ENCODE results near the gene OR2A12. TPM values are rescaled to one million over a fixed set of nuclear protein-coding genes. Genes with fewer than 3 reads are reported as not detected.
"Not testable (repeated sequence)": the region's sequence is repeated elsewhere in the genome, so short reads cannot be mapped to it uniquely, and the experiment has no call there.

OR2A12 gene
- polyA plus RNA-seq, 1 donor from 2014 or later: not detected

DNA sequence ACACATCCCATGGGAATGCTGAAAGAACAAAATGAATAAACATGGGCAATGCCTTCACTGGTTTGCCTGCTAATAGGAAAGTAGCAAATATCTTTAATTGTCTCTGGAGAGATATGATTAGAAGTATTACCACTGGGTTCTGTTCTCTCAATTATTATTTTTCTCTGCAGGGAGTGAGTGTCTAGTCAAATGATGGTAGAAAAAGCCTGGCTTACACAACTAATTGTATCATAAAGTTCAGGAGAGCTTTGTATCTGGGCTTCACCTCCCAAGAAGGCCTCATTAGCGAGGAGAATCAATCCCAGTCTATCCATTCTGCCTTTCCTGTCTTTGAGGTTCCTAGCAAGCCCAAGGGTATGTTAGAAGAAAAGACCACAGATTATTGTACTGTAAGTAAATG is 36.8 kb downstream of the OR2A12 start, which contains the start of gene OR2A14 (continued):
- TF ChIP-seq, protein P1, sequence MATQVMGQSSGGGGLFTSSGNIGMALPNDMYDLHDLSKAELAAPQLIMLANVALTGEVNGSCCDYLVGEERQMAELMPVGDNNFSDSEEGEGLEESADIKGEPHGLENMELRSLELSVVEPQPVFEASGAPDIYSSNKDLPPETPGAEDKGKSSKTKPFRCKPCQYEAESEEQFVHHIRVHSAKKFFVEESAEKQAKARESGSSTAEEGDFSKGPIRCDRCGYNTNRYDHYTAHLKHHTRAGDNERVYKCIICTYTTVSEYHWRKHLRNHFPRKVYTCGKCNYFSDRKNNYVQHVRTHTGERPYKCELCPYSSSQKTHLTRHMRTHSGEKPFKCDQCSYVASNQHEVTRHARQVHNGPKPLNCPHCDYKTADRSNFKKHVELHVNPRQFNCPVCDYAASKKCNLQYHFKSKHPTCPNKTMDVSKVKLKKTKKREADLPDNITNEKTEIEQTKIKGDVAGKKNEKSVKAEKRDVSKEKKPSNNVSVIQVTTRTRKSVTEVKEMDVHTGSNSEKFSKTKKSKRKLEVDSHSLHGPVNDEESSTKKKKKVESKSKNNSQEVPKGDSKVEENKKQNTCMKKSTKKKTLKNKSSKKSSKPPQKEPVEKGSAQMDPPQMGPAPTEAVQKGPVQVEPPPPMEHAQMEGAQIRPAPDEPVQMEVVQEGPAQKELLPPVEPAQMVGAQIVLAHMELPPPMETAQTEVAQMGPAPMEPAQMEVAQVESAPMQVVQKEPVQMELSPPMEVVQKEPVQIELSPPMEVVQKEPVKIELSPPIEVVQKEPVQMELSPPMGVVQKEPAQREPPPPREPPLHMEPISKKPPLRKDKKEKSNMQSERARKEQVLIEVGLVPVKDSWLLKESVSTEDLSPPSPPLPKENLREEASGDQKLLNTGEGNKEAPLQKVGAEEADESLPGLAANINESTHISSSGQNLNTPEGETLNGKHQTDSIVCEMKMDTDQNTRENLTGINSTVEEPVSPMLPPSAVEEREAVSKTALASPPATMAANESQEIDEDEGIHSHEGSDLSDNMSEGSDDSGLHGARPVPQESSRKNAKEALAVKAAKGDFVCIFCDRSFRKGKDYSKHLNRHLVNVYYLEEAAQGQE (IDR thresholded peaks at IDR 0.05; ENCODE audit: borderline replicate concordance): no peak
- TF ChIP-seq EP300 (conservative IDR thresholded peaks at IDR 0.05; ENCODE audit: poor library complexity, severe bottlenecking): no peak

DNA sequence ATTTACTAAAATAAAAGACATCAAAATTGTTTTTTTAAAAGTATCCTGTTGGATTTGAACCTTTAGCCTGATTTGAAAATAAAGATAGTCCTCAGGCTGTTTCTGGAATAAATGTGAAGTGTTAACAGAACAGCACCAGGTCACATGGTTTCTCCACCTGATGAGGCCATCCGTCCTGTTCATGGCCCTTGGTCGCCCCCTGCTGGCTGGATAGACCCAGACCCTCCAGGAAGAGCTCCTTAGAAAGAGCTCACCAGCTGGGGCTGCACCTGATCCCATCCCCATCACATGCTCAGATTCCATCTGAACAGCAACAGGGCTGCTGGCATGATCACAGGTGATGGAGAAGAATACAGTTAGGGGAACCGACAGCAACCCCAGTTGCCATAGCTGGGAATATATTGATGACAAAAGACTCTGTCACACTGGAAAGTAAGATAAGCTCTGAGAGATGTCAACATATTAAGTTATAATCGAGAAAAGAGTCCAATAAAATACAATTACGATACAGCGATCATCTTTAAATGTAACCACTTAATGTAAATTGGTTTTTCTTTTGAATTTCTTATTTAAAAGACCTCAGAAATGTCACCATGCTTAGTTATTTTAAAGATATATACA is 41.7 kb downstream of the OR2A12 start:
- TF ChIP-seq, protein P2, sequence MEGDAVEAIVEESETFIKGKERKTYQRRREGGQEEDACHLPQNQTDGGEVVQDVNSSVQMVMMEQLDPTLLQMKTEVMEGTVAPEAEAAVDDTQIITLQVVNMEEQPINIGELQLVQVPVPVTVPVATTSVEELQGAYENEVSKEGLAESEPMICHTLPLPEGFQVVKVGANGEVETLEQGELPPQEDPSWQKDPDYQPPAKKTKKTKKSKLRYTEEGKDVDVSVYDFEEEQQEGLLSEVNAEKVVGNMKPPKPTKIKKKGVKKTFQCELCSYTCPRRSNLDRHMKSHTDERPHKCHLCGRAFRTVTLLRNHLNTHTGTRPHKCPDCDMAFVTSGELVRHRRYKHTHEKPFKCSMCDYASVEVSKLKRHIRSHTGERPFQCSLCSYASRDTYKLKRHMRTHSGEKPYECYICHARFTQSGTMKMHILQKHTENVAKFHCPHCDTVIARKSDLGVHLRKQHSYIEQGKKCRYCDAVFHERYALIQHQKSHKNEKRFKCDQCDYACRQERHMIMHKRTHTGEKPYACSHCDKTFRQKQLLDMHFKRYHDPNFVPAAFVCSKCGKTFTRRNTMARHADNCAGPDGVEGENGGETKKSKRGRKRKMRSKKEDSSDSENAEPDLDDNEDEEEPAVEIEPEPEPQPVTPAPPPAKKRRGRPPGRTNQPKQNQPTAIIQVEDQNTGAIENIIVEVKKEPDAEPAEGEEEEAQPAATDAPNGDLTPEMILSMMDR (IDR thresholded peaks at IDR 0.05; ENCODE audit: poor library complexity, severe bottlenecking): peak; percentile 50
- peak; percentile 36 for TF ChIP-seq SMC3 (conservative IDR thresholded peaks at IDR 0.05; ENCODE audit: poor library complexity)
- TF ChIP-seq TAF1 (IDR thresholded peaks at IDR 0.05; ENCODE audit: low read depth): no peak
- Histone ChIP-seq H3K27me3 (ENCODE audit: insufficient read depth, low read depth, low read length) (no peaks in the 10 kb centered on the region), H3K9me2 (ENCODE audit: insufficient read depth, low read length) (no peaks in the 10 kb centered on the region), H3K4me3 (ENCODE audit: low read length) (no peak overlapping the region), H3K27ac (ENCODE audit: low read length) (no peak overlapping the region), H2AFZ (ENCODE audit: low read depth, low read length) (no peak overlapping the region), H3K36me3 (ENCODE audit: insufficient read depth, low read length) (no peaks in the 10 kb centered on the region), H4K20me1 (ENCODE audit: insufficient read depth) (no peaks in the 10 kb centered on the region), H3K9me3 (ENCODE audit: low read length) (no peaks in the 10 kb centered on the region), H3K4me2 (ENCODE audit: low read length) (no peak overlapping the region), H3K79me2 (replicated peaks; ENCODE audit: insufficient read depth, low read length) (no peaks in the 10 kb centered on the region), H3K9ac (ENCODE audit: low read length) (no peak overlapping the region), H3F3A (ENCODE audit: insufficient read depth, low read length, poor library complexity, severe bottlenecking) (no peaks in the 10 kb centered on the region)

DNA sequence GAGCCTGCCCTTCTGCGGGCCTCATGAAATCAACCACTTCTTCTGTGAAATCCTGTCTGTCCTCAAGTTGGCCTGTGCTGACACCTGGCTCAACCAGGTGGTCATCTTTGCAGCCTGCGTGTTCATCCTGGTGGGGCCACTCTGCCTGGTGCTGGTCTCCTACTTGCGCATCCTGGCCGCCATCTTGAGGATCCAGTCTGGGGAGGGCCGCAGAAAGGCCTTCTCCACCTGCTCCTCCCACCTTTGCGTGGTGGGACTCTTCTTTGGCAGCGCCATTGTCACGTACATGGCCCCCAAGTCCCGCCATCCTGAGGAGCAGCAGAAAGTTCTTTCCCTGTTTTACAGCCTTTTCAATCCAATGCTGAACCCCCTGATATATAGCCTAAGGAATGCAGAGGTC is 43.5 kb downstream of the OR2A12 start:
- H3K27ac ChIP-seq (ENCODE audit: low read length); H3K9ac ChIP-seq (ENCODE audit: low read length); H3K9me3 ChIP-seq (ENCODE audit: low read length); H4K20me1 ChIP-seq (ENCODE audit: insufficient read depth); H2AFZ ChIP-seq (ENCODE audit: low read depth, low read length); H3K9me2 ChIP-seq (ENCODE audit: insufficient read depth, low read length); H3F3A ChIP-seq (ENCODE audit: insufficient read depth, low read length, poor library complexity, severe bottlenecking); H3K79me2 ChIP-seq (replicated peaks; ENCODE audit: insufficient read depth, low read length); H3K27me3 ChIP-seq (ENCODE audit: insufficient read depth, low read depth, low read length); H3K36me3 ChIP-seq (ENCODE audit: insufficient read depth, low read length); H3K4me2 ChIP-seq (ENCODE audit: low read length); H3K4me3 ChIP-seq (ENCODE audit: low read length): not testable (repeated sequence)

DNA sequence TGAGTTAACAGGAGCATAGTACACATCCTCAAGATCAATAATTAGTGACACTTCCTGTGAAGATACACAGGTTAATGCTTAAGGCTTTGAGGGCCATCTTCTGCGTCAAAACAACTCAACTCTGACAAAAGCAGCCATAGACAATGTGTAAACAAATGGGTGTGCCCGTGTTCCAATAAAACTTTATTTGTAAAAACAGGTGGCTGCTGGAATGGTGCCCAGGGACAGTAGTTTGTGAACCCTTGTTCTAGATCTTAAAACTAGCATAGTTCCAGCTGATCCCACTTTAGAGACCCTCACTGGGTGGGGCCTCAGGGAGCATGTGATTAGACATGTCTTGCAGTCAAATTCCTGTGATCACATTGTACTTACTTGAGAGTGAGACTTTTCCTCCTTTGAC is 44.7 kb downstream of the OR2A12 start:
- no peaks in the 10 kb centered on the region for H3K9me3 ChIP-seq (ENCODE audit: low read length)
- H2AFZ ChIP-seq (ENCODE audit: low read depth, low read length): no peak overlapping the region
- no peaks in the 10 kb centered on the region for H3K9me2 ChIP-seq (ENCODE audit: insufficient read depth, low read length)
- no peaks in the 10 kb centered on the region for H3F3A ChIP-seq (ENCODE audit: insufficient read depth, low read length, poor library complexity, severe bottlenecking)
- no peak overlapping the region for H3K9ac ChIP-seq (ENCODE audit: low read length)
- no peaks in the 10 kb centered on the region for H3K27me3 ChIP-seq (ENCODE audit: insufficient read depth, low read depth, low read length)
- H3K36me3 ChIP-seq (ENCODE audit: insufficient read depth, low read length): no peaks in the 10 kb centered on the region
- no peak overlapping the region for H3K27ac ChIP-seq (ENCODE audit: low read length)
- no peak overlapping the region for H3K4me3 ChIP-seq (ENCODE audit: low read length)
- H3K4me2 ChIP-seq (ENCODE audit: low read length): no peak overlapping the region
- H3K79me2 ChIP-seq (replicated peaks; ENCODE audit: insufficient read depth, low read length): no peaks in the 10 kb centered on the region
- no peaks in the 10 kb centered on the region for H4K20me1 ChIP-seq (ENCODE audit: insufficient read depth)
- TF ChIP-seq MXI1 (conservative IDR thresholded peaks at IDR 0.05; ENCODE audit: poor library complexity, severe bottlenecking): no peak
